Neural cell (in vitro differentiated cells): ENCODE results near the gene MPL. TPM values are rescaled to one million over a fixed set of nuclear protein-coding genes. Genes with fewer than 3 reads are reported as not detected.

Experiments used
- H2AFZ ChIP-seq: fragments of 200-600, 300-800 bp; sonication (generic), shearing (Covaris generic); 2 replicates; pipeline ENCODE4 v1.6.0; 2014; ENCODE audit warnings: low read depth, mild to moderate bottlenecking, antibody characterized with exemption, low read length, moderate library complexity
- H3F3A ChIP-seq: fragments of 200-600 bp; shearing (Covaris generic); 2 replicates; pipeline ENCODE4 v1.6.1; 2016; ENCODE audit warnings: mild to moderate bottlenecking, moderate library complexity, mixed read lengths, antibody characterized with exemption, low read length; ENCODE audit not compliant: insufficient read depth, poor library complexity, severe bottlenecking
- H3K27ac ChIP-seq: fragments of 200-600, 300-800 bp; sonication (generic), shearing (Covaris generic); 2 replicates; pipeline ENCODE4 v1.5.1; 2014; ENCODE audit warnings: mild to moderate bottlenecking, low read length, moderate library complexity
- H3K27me3 ChIP-seq: fragments of 300-800, 200-600 bp; sonication (generic), shearing (Covaris generic); 2 replicates; pipeline ENCODE4 v1.6.0; 2014; ENCODE audit warnings: mild to moderate bottlenecking, low read depth, low read length, moderate library complexity; ENCODE audit not compliant: insufficient read depth
- H3K36me3 ChIP-seq: fragments of 300-800, 200-600 bp; sonication (generic), shearing (Covaris generic); 2 replicates; pipeline ENCODE4 v1.5.1; 2014; ENCODE audit warnings: mild to moderate bottlenecking, antibody characterized with exemption, low read length, moderate library complexity; ENCODE audit not compliant: insufficient read depth
- H3K4me2 ChIP-seq: fragments of 300-800, 200-600 bp; sonication (generic), shearing (Covaris generic); 2 replicates; pipeline ENCODE4 v1.6.0; 2014; ENCODE audit warnings: mild to moderate bottlenecking, low read length
- H3K4me3 ChIP-seq: fragments of 300-800, 200-600 bp; sonication (generic), shearing (Covaris generic); 2 replicates; pipeline ENCODE4 v1.5.1; 2014; ENCODE audit warnings: mild to moderate bottlenecking, low read length, moderate library complexity
- H3K79me2 ChIP-seq: fragments of 200-600 bp; shearing (Covaris generic); replicated peaks from 2 replicates; pipeline ENCODE4 v1.6.0; 2014; ENCODE audit warnings: mild to moderate bottlenecking, low read length, moderate library complexity; ENCODE audit not compliant: insufficient read depth
- H3K9ac ChIP-seq: fragments of 300-800, 200-600 bp; sonication (generic), shearing (Covaris generic); 2 replicates; pipeline ENCODE4 v1.6.1; 2016; ENCODE audit warnings: mild to moderate bottlenecking, low read length, mixed read lengths
- H3K9me2 ChIP-seq: fragments of 200-600 bp; shearing (Covaris generic); 2 replicates; pipeline ENCODE4 v1.6.1; 2016; ENCODE audit warnings: mild to moderate bottlenecking, low read length, mixed read lengths; ENCODE audit not compliant: insufficient read depth
- H3K9me3 ChIP-seq: fragments of 200-600, 300-800 bp; sonication (generic), shearing (Covaris generic); 2 replicates; pipeline ENCODE4 v1.6.1; 2016; ENCODE audit warnings: mild to moderate bottlenecking, mixed run types, low read length, moderate library complexity, mixed read lengths
- H4K20me1 ChIP-seq: fragments of 200-600 bp; shearing (Covaris generic); 2 replicates; pipeline ENCODE4 v1.6.1; 2016; ENCODE audit warnings: mild to moderate bottlenecking, mixed run types; ENCODE audit not compliant: insufficient read depth
- CTCF ChIP-seq: fragments of 450-650 bp; IDR thresholded peaks from 2 replicates; pipeline ENCODE4 v1.5.1; 2014; ENCODE audit warnings: antibody characterized with exemption, mild to moderate bottlenecking, moderate library complexity; ENCODE audit not compliant: poor library complexity, severe bottlenecking
- EP300 ChIP-seq: fragments of 450-650 bp; conservative IDR thresholded peaks from 2 replicates; pipeline ENCODE4 v1.6.1; 2014; ENCODE audit warnings: antibody characterized with exemption, mild to moderate bottlenecking, moderate library complexity; ENCODE audit not compliant: poor library complexity, severe bottlenecking
- EZH2 ChIP-seq: fragments of 200-600, 300-800 bp; shearing (Covaris generic), sonication (generic); IDR thresholded peaks from 2 replicates; pipeline ENCODE4 v1.6.1; 2014; ENCODE audit warnings: antibody characterized with exemption, low read length, borderline replicate concordance, mild to moderate bottlenecking; ENCODE audit not compliant: insufficient read depth, poor library complexity, severe bottlenecking
- MXI1 ChIP-seq: fragments of 450-650 bp; conservative IDR thresholded peaks from 2 replicates; pipeline ENCODE4 v1.6.1; 2014; ENCODE audit warnings: antibody characterized with exemption, mild to moderate bottlenecking; ENCODE audit not compliant: poor library complexity, severe bottlenecking
- POLR2AphosphoS5 ChIP-seq: IDR thresholded peaks from 2 replicates; pipeline ENCODE4 v1.6.1; 2012
- RAD21 ChIP-seq: fragments of 450-650 bp; conservative IDR thresholded peaks from 2 replicates; pipeline ENCODE4 v1.6.1; 2014; ENCODE audit warnings: antibody characterized with exemption, mild to moderate bottlenecking, moderate library complexity
- REST ChIP-seq: IDR thresholded peaks from 2 replicates; pipeline ENCODE4 v1.6.1; 2012; ENCODE audit warnings: borderline replicate concordance
- SMC3 ChIP-seq: fragments of 450-650 bp; conservative IDR thresholded peaks from 2 replicates; pipeline ENCODE4 v1.6.1; 2014; ENCODE audit warnings: antibody characterized with exemption, mild to moderate bottlenecking, moderate library complexity; ENCODE audit not compliant: poor library complexity
- TAF1 ChIP-seq: IDR thresholded peaks from 2 replicates; pipeline ENCODE4 v1.6.1; 2012; ENCODE audit warnings: low read depth
- polyA plus RNA-seq: library from polyadenylated mRNA; depleted of rRNA; stranded (reverse); fragments of >200 nt; gene quantifications from 2 replicates; pipeline ENCODE4 v1.2.3, GENCODE V29; 2014

MPL gene
- polyA plus RNA-seq, 1 donor from 2014 or later = not detected

- H3K9me3 ChIP-seq = no peaks in the 10 kb centered on the region
- no peak overlapping the region for H3K27ac ChIP-seq
- no peaks in the 10 kb centered on the region for H4K20me1 ChIP-seq
- no peaks in the 10 kb centered on the region for H3F3A ChIP-seq
- no peaks in the 10 kb centered on the region for H3K9me2 ChIP-seq
- peak overlapping the region; percentile 55 for H3K4me3 ChIP-seq
- no peaks in the 10 kb centered on the region for H3K36me3 ChIP-seq
- H3K79me2 ChIP-seq = no peaks in the 10 kb centered on the region
- no peak overlapping the region for H2AFZ ChIP-seq
- peaks cover 11% of the 10 kb centered on the region for H3K27me3 ChIP-seq
- H3K4me2 ChIP-seq = no peak overlapping the region
- H3K9ac ChIP-seq = peak overlapping the region; percentile 20
- no peak for TF ChIP-seq CTCF
- no peak for TF ChIP-seq EP300
- no peak for TF ChIP-seq EZH2
These were observed 12.1 kb downstream of the MPL start for GRCh38 chr1:43349594-43350306.

GRCh38 chr1:43350976-43351375, 13.4 kb downstream of the MPL start:
- no peaks in the 10 kb centered on the region for H3K79me2 ChIP-seq
- H3K4me3 ChIP-seq = no peak overlapping the region
- H3K9me3 ChIP-seq = no peaks in the 10 kb centered on the region
- H3K27ac ChIP-seq = no peak overlapping the region
- H3K4me2 ChIP-seq = no peak overlapping the region
- H3F3A ChIP-seq = no peaks in the 10 kb centered on the region
- no peaks in the 10 kb centered on the region for H3K9me2 ChIP-seq
- peaks cover 11% of the 10 kb centered on the region for H3K27me3 ChIP-seq
- no peak for TF ChIP-seq EP300
- no peak for TF ChIP-seq EZH2
- TF ChIP-seq RAD21 = no peak
- TF ChIP-seq TAF1 = no peak
- TF ChIP-seq REST = no peak
- no peak for TF ChIP-seq POLR2AphosphoS5
- TF ChIP-seq SMC3 = no peak
- no peak for TF ChIP-seq CTCF
- no peak for TF ChIP-seq MXI1
- no peak overlapping the region for H3K9ac ChIP-seq
- no peak overlapping the region for H2AFZ ChIP-seq
- H3K36me3 ChIP-seq = no peaks in the 10 kb centered on the region
- no peaks in the 10 kb centered on the region for H4K20me1 ChIP-seq
